Lung (tissue), 12 donors: ENCODE results near the gene B3GNT4. TPM values are rescaled to one million over a fixed set of nuclear protein-coding genes. Genes with fewer than 3 reads are reported as not detected.

Experiments
- ATAC-seq: fragments of 200-7000 bp; cut with Tn5 transposase; one replicate; pipeline ENCODE4 v1.9.1; 2020; ENCODE audit warnings: moderate number of reproducible peaks; ENCODE audit not compliant: insufficient read depth, low FRiP score
- DNase-seq, 3 donors: peaks; one replicate each; pipeline ENCODE4 v3.0.0-alpha.2; 2013 to 2017
- H3K27ac ChIP-seq, 2 donors: one replicate each; pipeline ENCODE4 v1.5.1; 2013; ENCODE audit warnings: mild to moderate bottlenecking in 2 of 2, moderate library complexity in 2 of 2, control low read depth in 1 of 2, inconsistent platforms in 1 of 2, low read depth in 1 of 2, low read length in 1 of 2
- H3K27me3 ChIP-seq, 3 donors: one replicate each; pipeline ENCODE4 v1.5.1; 2013; ENCODE audit warnings: low read length in 2 of 3; ENCODE audit not compliant: control insufficient read depth in 3 of 3, insufficient read depth in 3 of 3
- H3K36me3 ChIP-seq, 4 donors: one replicate each; pipeline ENCODE4 v1.5.1; 2013; ENCODE audit warnings: low read length in 4 of 4, mild to moderate bottlenecking in 1 of 4, moderate library complexity in 1 of 4; ENCODE audit not compliant: control insufficient read depth in 4 of 4, insufficient read depth in 4 of 4
- H3K4me1 ChIP-seq, 5 donors: one replicate each; pipeline ENCODE4 v1.5.1; 2013; ENCODE audit warnings: low read length in 5 of 5, mild to moderate bottlenecking in 2 of 5, moderate library complexity in 1 of 5; ENCODE audit not compliant: control insufficient read depth in 5 of 5, insufficient read depth in 5 of 5
- H3K4me3 ChIP-seq: one replicate; pipeline ENCODE4 v1.5.1; 2013; ENCODE audit warnings: mild to moderate bottlenecking, control low read depth, moderate library complexity
- H3K9ac ChIP-seq, 2 donors: one replicate each; pipeline ENCODE4 v1.5.1; 2013; ENCODE audit warnings: low read length in 2 of 2, control low read depth in 1 of 2; ENCODE audit not compliant: insufficient read depth in 1 of 2
- H3K9me3 ChIP-seq, 4 donors: one replicate each; pipeline ENCODE4 v1.5.1; 2013; ENCODE audit warnings: low read length in 3 of 4, mild to moderate bottlenecking in 1 of 4, moderate library complexity in 1 of 4; ENCODE audit not compliant: control insufficient read depth in 4 of 4, insufficient read depth in 3 of 4
- CTCF ChIP-seq: IDR thresholded peaks from 2 replicates; pipeline ENCODE4 v1.5.1; 2012; ENCODE audit warnings: mild to moderate bottlenecking; ENCODE audit errors: control extremely low read depth, extremely low read depth
- WGBS, 2 donors: extraction: QIAGEN DNeasy Blood & Tissue Kit; methylation state at CpG; one replicate each; pipeline ENCODE4 v1.1.7; 2013; 5-methylcytosine and 5-hydroxymethylcytosine counted together
- polyA plus RNA-seq, 2 donors: library from polyadenylated mRNA; stranded (reverse); fragments of 200-250 nt; gene quantifications; one replicate each; pipeline ENCODE4 v1.2.1, GENCODE V29; 2013
- total RNA-seq, 2 donors: library from RNA; depleted of rRNA in 1 of 2; stranded (reverse); fragments of >200 nt in 1 of 2; gene quantifications; one replicate each; pipeline ENCODE4 v1.2.1, GENCODE V29; 2014 to 2021
- donor health status: control.
- donor health status: control.
- donor health status: Bipolar disorder and iron deficiency.
- donor health status: healthy.
- donor health status: DM: yes; HTN: yes; CAD: no.

The B3GNT4 gene
- total and polyA plus RNA-seq, 4 donors = 0.43 to 0.80 (median 0.49) TPM; not detected in 1

- peak within 1 kb of the TSS in 1 of 2 donors; percentile 23 for H3K9ac ChIP-seq
- H3K9me3 ChIP-seq = no peaks in the 10 kb centered on the region
- TF ChIP-seq CTCF = no peak
- peaks cover 0 to 5% (median 0%) of the 10 kb centered on the region in 5 donors for H3K4me1 ChIP-seq
- H3K27ac ChIP-seq = no peak within 1 kb of the TSS
- DNase-seq (peak; percentile 24 to 46 (median 41)), ATAC-seq (peak; percentile 31)
- H3K27me3 ChIP-seq = peaks cover 0 to 2% (median 0%) of the 10 kb centered on the region in 3 donors
- H3K36me3 ChIP-seq = no peaks in the 10 kb centered on the region
- 2 to 3% methylated on average over 46 to 63 of the region's 63 CpGs for WGBS, 2 donors
- peak within 1 kb of the TSS; percentile 50 for H3K4me3 ChIP-seq
Measured at GRCh38 chr12:122182887-122183587, 20.5 kb upstream of the B3GNT4 start, which contains the start of gene LRRC43. Gene LRRC43, plus strand, starts transcription at chr12:122183123. Its CDS starts 22 bp downstream, at chr12:122183145.

- Histone ChIP-seq H3K36me3 (no peaks in the 10 kb centered on the region), H3K9me3 (no peaks in the 10 kb centered on the region), H3K27ac (no peak overlapping the region), H3K9ac (peak overlapping the region in 1 of 2 donors; percentile 23), H3K27me3 (peaks cover 0 to 2% (median 0%) of the 10 kb centered on the region in 3 donors), H3K4me1 (peaks cover 0 to 5% (median 0%) of the 10 kb centered on the region in 5 donors), H3K4me3 (no peak overlapping the region)
- ATAC-seq (no peak), DNase-seq (no peak)
- no peak for TF ChIP-seq CTCF
- 76 to 85% methylated on average over 10 of the region's 10 CpGs for WGBS, 2 donors
Measured at GRCh38 chr12:122183588-122183940, 19.9 kb upstream of the B3GNT4 start.

GRCh38 chr12:122184517-122184916 lies 19.0 kb upstream of the B3GNT4 start:
- Histone ChIP-seq H3K9ac (no peak overlapping the region), H3K4me1 (peaks cover 0 to 5% (median 0%) of the 10 kb centered on the region in 5 donors), H3K27me3 (peaks cover 0 to 2% (median 0%) of the 10 kb centered on the region in 3 donors), H3K4me3 (no peak overlapping the region), H3K36me3 (no peaks in the 10 kb centered on the region), H3K27ac (no peak overlapping the region), H3K9me3 (no peaks in the 10 kb centered on the region)
- ATAC-seq (no peak), DNase-seq (no peak)
- WGBS, 2 donors = 33 to 68% methylated on average over 18 of the region's 18 CpGs
- TF ChIP-seq CTCF = no peak
